GM18870 (cell line): ENCODE data around the gene LRRC3.

Experiments
- ATAC-seq: cut with Tn5 transposase; IDR thresholded peaks from one replicate; pipeline ENCODE4 v1.9.1; 2021; ENCODE audit warnings: moderate library complexity; ENCODE audit not compliant: unreplicated experiment

Gene LRRC3

GRCh38 chr21:44509539-44509938 lies 54.2 kb downstream of the LRRC3 start:
- ATAC-seq = no peak

GRCh38 chr21:44510109-44510507 lies 54.8 kb downstream of the LRRC3 start:
- ATAC-seq = no peak

- no peak for ATAC-seq
Measured at GRCh38 chr21:44510508-44511218, 55.4 kb downstream of the LRRC3 start.

GRCh38 chr21:44511219-44511937 lies 56.1 kb downstream of the LRRC3 start:
- ATAC-seq = no peak
